ENCODE data around the gene NACC2. TPM values are rescaled to one million over a fixed set of nuclear protein-coding genes. Genes with fewer than 3 reads are reported as not detected.

Gene NACC2
- polyA plus RNA-seq, 3 donors: 8.1 to 32.4 (median 8.7) TPM

DNA sequence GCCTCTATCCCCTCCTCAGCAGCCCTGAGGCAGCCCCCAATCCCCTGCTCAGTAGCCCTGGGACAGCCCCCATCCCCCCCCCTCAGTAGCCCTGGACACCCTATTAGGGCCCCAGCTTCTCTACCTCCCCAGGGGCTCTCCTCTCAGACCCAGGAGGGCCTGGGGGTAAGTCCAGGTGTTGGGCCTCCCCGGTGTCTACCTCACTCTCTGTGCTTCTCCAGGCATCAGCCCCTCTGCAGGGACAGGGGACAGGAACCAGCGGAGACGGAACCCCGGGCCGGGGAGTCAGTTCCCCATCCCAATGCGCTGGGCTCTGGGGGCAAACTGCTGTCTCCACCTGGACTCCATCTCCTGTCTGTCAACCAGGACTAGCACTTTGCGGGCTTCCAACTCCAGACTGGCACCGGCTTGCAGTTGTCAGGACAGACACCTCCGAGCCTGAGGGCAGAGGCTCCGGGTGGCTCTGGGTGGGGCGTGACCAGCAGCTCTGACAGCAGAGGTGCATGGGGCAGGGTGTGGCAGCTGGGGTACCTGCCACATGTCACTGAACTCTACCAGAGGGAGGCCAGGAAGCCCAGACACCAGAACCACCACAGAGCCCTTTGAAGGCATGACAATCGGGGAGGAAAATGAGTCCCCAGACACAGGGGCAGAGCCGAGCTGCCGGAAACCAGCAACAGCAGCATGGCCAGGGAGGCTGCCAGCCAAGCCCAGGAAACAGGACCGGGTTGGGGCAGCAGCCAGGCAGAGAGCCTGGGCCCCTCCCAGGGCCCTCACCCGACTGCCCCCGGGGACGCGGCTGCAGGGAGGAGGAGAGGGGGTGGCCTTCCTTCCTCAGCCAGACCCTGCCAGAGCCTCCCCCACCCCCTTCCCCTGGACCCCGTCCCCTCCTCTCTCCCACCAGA lies 116.2 kb downstream of the NACC2 start:
- Mint-ChIP-seq H3K9me3 (peaks cover 0 to 2% (median 0%) of the 10 kb centered on the region in 7 donors), H3K36me3 (no peaks in the 10 kb centered on the region), H3K4me1 (peaks cover 11% of the 10 kb centered on the region), H3K4me3 (peak overlapping the region; percentile 31 to 77), H3K27me3 (ENCODE audit: low read depth in 3 of 3) (peaks cover 0 to 18% (median 16%) of the 10 kb centered on the region in 3 donors), H3K27ac (peak overlapping the region in 1 of 7 donors; percentile 58)
- H3K4me3 ChIP-seq (replicated peaks in 1 of 3; ENCODE audit: low read depth in 2 of 3, low read length in 3 of 3): peak overlapping the region in 1 of 3 experiments; percentile 40
- H2AFZ ChIP-seq (ENCODE audit: insufficient read depth, low read depth, low read length, poor library complexity, severe bottlenecking): no peak overlapping the region
- H3K4me2 ChIP-seq (replicated peaks; ENCODE audit: extremely low read depth, low read length, poor library complexity, severe bottlenecking): peak overlapping the region; percentile 43
- no peaks in the 10 kb centered on the region for H4K20me1 ChIP-seq (ENCODE audit: insufficient read depth, low read length)
- H3K36me3 ChIP-seq (replicated peaks in 1 of 2; ENCODE audit: control insufficient read depth in 1 of 2, insufficient read depth in 2 of 2, low read length in 2 of 2): no peaks in the 10 kb centered on the region
- peaks cover 0 to 12% of the 10 kb centered on the region in 2 donors for H3K27me3 ChIP-seq (ENCODE audit: control insufficient read depth in 2 of 2, insufficient read depth in 2 of 2, low read length in 2 of 2)
- H3K9me3 ChIP-seq (replicated peaks in 1 of 2; ENCODE audit: control insufficient read depth in 1 of 2, insufficient read depth in 1 of 2, low read length in 2 of 2): no peaks in the 10 kb centered on the region
- peak in 1 of 3 donors; percentile 34 for DNase-seq
- intact Hi-C loops (cut with micrococcal nuclease): no loop called here
- 4% methylated on average over 14 of the region's 20 CpGs for WGBS (ENCODE audit: insufficient coverage)
- no peak overlapping the region for H3K27ac ChIP-seq (ENCODE audit: low read depth in 1 of 2, low read length in 2 of 2)
- H3K9ac ChIP-seq (ENCODE audit: insufficient read depth, low read length, poor library complexity, severe bottlenecking): no peak overlapping the region
- H3K79me2 ChIP-seq (ENCODE audit: insufficient read depth, low read length): no peaks in the 10 kb centered on the region
- TF ChIP-seq CTCF (IDR thresholded peaks at IDR 0.05): no peak
- peaks cover 12 to 18% of the 10 kb centered on the region in 2 donors for H3K4me1 ChIP-seq (ENCODE audit: control insufficient read depth in 1 of 2, insufficient read depth in 2 of 2, low read length in 2 of 2)

- H3K27ac Mint-ChIP-seq: no peak overlapping the region
- no peaks in the 10 kb centered on the region for H4K20me1 ChIP-seq (ENCODE audit: insufficient read depth, low read length)
- H3K9me3 ChIP-seq (replicated peaks in 1 of 2; ENCODE audit: control insufficient read depth in 1 of 2, insufficient read depth in 1 of 2, low read length in 2 of 2): no peaks in the 10 kb centered on the region
- intact Hi-C loops (cut with micrococcal nuclease): no loop called here
- no peaks in the 10 kb centered on the region for H3K79me2 ChIP-seq (ENCODE audit: insufficient read depth, low read length)
- no peak overlapping the region for H3K27ac ChIP-seq (ENCODE audit: low read depth in 1 of 2, low read length in 2 of 2)
- 83% methylated on average over 8 of the region's 13 CpGs for WGBS (ENCODE audit: insufficient coverage)
- H3K4me3 Mint-ChIP-seq: no peak overlapping the region
- H2AFZ ChIP-seq (ENCODE audit: insufficient read depth, low read depth, low read length, poor library complexity, severe bottlenecking): no peak overlapping the region
- peaks cover 0 to 12% of the 10 kb centered on the region in 2 donors for H3K27me3 ChIP-seq (ENCODE audit: control insufficient read depth in 2 of 2, insufficient read depth in 2 of 2, low read length in 2 of 2)
- peaks cover 0 to 18% (median 16%) of the 10 kb centered on the region in 3 donors for H3K27me3 Mint-ChIP-seq (ENCODE audit: low read depth in 3 of 3)
- no peak for DNase-seq
- no peaks in the 10 kb centered on the region for H3K36me3 ChIP-seq (replicated peaks in 1 of 2; ENCODE audit: control insufficient read depth in 1 of 2, insufficient read depth in 2 of 2, low read length in 2 of 2)
- TF ChIP-seq CTCF (IDR thresholded peaks at IDR 0.05): no peak
- peaks cover 22% of the 10 kb centered on the region for H3K4me1 Mint-ChIP-seq
- peaks cover 23 to 34% of the 10 kb centered on the region in 2 donors for H3K4me1 ChIP-seq (ENCODE audit: control insufficient read depth in 1 of 2, insufficient read depth in 2 of 2, low read length in 2 of 2)
- peaks cover 0 to 2% (median 0%) of the 10 kb centered on the region in 7 donors for H3K9me3 Mint-ChIP-seq
- H3K4me2 ChIP-seq (replicated peaks; ENCODE audit: extremely low read depth, low read length, poor library complexity, severe bottlenecking): no peak overlapping the region
- H3K9ac ChIP-seq (ENCODE audit: insufficient read depth, low read length, poor library complexity, severe bottlenecking): no peak overlapping the region
- H3K4me3 ChIP-seq (replicated peaks in 1 of 3; ENCODE audit: low read depth in 2 of 3, low read length in 3 of 3): no peak overlapping the region
- no peaks in the 10 kb centered on the region for H3K36me3 Mint-ChIP-seq
Measured at GRCh38 chr9:135976944-135977343, 118.1 kb downstream of the NACC2 start.

All from CD14-positive monocyte (primary cell).